Activated naive CD8-positive, alpha-beta T cell treated with anti-CD3 and anti-CD28 coated beads, Interleukin-2, amount 50 U/mL, for 24 hours (primary cell): ENCODE results near the gene LIPC.

Source experiments
- ATAC-seq: fragments of 150-1000 bp; cut with Tn5 transposase; one replicate; pipeline ENCODE4 v1.10.0; 2021
- DNase-seq: peaks from one replicate; pipeline ENCODE4 v3.0.0; 2021
- H3K27ac Mint-ChIP-seq: one replicate; pipeline ENCODE4 v1.8.0; 2021; ENCODE audit warnings: mild to moderate bottlenecking, mixed read lengths
- H3K27me3 Mint-ChIP-seq: one replicate; pipeline ENCODE4 v1.8.0; 2021; ENCODE audit warnings: mixed read lengths
- H3K36me3 Mint-ChIP-seq: one replicate; pipeline ENCODE4 v1.8.0; 2021; ENCODE audit warnings: low read depth, mixed read lengths
- H3K4me1 Mint-ChIP-seq: one replicate; pipeline ENCODE4 v1.8.0; 2021; ENCODE audit warnings: mixed read lengths
- H3K4me3 Mint-ChIP-seq: one replicate; pipeline ENCODE4 v1.8.0; 2021; ENCODE audit warnings: mild to moderate bottlenecking, moderate library complexity, mixed read lengths
- H3K9me3 Mint-ChIP-seq: one replicate; pipeline ENCODE4 v1.8.0; 2021; ENCODE audit warnings: mixed read lengths

LIPC gene

DNA sequence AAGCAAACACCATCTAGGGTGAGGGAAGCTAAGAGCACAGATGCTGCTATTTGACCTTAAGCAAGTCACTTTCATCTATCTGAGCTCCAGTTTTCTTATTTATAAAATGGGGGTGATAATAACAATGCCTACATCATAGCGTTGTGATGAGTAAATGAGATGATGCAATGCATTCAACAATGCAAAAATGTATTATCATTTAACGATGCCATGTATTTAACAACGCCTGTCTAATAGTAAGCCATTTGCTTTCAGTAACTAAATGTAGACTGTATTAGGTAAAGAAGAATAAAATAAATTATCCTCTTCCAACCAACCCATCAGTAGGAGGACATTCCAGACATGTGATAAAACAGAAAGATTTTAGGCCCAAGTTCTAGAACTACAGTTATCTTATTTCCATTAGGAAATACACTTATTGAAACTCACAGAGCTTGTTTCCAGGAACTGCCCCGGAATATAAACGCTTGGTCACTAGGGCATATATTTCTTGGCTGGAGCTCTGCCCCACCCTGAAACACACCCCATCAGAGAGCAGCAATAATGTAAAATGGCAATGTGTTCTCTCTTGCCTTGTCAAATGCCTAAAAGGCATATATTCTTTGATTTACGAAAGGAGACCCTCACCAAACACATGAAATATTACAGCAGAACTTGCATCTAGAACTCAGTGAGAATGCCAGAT, 128.3 kb downstream of the LIPC start:
- Mint-ChIP-seq H3K4me3 (no peak overlapping the region), H3K9me3 (no peaks in the 10 kb centered on the region), H3K27ac (no peak overlapping the region), H3K27me3 (peaks cover 3% of the 10 kb centered on the region), H3K36me3 (no peaks in the 10 kb centered on the region), H3K4me1 (no peaks in the 10 kb centered on the region)
- ATAC-seq = no peak
- no peak for DNase-seq

- H3K9me3 Mint-ChIP-seq = no peaks in the 10 kb centered on the region
- H3K4me3 Mint-ChIP-seq = no peak overlapping the region
- DNase-seq = no peak
- no peak overlapping the region for H3K27ac Mint-ChIP-seq
- H3K36me3 Mint-ChIP-seq = no peaks in the 10 kb centered on the region
- H3K4me1 Mint-ChIP-seq = no peaks in the 10 kb centered on the region
- no peak for ATAC-seq
- peaks cover 3% of the 10 kb centered on the region for H3K27me3 Mint-ChIP-seq
Observed at GRCh38 chr15:58561321-58561720, 129.5 kb downstream of the LIPC start.

DNA sequence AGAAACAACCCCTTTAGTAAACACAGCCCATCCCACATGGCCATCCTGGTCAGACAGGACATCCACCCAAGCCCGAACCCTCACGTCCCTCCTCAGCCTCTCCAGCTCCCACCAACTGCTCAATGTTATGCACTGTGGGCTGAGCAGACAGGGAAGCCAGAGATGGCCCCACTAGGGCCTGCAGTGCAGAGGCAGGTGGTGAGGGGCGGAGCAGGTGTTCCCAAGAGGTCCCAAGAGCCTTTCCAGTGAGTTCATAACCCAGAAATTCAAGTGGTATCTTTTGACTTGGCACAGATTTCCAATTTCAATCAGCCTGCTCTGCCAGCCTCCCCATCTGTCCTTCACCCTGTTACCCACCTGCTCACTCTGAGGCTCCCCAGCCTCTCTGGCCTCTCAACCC, 130.3 kb downstream of the LIPC start:
- Mint-ChIP-seq H3K4me3 (no peak overlapping the region), H3K9me3 (no peaks in the 10 kb centered on the region), H3K36me3 (no peaks in the 10 kb centered on the region), H3K27ac (no peak overlapping the region), H3K27me3 (peaks cover 3% of the 10 kb centered on the region), H3K4me1 (no peaks in the 10 kb centered on the region)
- DNase-seq = no peak
- ATAC-seq = no peak

- Mint-ChIP-seq H3K27ac (no peak overlapping the region), H3K9me3 (peaks cover 6% of the 10 kb centered on the region), H3K4me1 (peaks cover 14% of the 10 kb centered on the region), H3K4me3 (no peak overlapping the region), H3K36me3 (no peaks in the 10 kb centered on the region), H3K27me3 (peaks cover 3% of the 10 kb centered on the region)
- ATAC-seq (no peak), DNase-seq (no peak)
Observed at GRCh38 chr15:58564981-58565380, 133.2 kb downstream of the LIPC start.

- Mint-ChIP-seq H3K27ac (no peak overlapping the region), H3K4me1 (peaks cover 14% of the 10 kb centered on the region), H3K36me3 (no peaks in the 10 kb centered on the region), H3K27me3 (peaks cover 3% of the 10 kb centered on the region), H3K9me3 (peaks cover 9% of the 10 kb centered on the region), H3K4me3 (no peak overlapping the region)
- DNase-seq (no peak), ATAC-seq (no peak)
Observed at GRCh38 chr15:58565619-58566018, 133.8 kb downstream of the LIPC start.

DNA sequence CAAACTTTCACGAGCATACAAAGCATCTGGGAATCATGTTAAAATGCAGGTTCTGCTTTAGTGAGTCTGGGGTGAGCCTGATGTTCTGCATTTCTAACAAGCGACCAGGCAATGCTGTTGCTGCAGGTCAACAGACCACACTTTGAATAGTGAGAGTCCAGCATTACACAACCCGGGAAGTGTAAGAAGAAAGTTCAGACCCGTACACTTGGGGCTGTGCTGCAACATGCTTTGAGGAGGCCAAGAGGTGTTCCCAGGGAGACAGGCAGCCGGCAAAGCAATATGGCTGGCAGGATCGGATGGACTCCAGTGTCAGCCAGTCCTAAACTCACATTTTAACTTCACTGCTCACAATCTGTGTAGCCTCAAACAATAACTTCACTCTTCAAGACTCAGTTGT, 134.2 kb downstream of the LIPC start:
- H3K36me3 Mint-ChIP-seq = no peaks in the 10 kb centered on the region
- peaks cover 14% of the 10 kb centered on the region for H3K4me1 Mint-ChIP-seq
- H3K27ac Mint-ChIP-seq = no peak overlapping the region

DNA sequence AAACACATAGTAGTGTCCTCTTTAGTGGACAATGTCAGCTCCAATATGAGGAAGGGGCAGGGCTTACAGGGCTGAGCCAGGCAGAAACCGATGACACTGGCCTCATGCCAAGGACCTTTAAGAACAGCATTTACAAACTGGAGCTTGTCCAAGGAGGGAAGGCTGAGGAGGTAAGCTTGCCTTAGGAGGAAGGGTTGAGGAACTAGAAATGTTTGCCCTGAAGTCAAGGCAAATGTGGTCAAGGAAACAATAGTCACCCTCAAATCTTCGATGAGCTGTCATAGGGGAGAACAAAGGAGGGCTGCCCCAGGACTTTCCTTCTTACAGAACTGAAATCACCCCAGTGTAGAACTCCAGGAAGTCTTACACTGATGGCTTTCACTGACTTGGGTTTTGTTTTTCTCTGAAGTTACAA, 136.4 kb downstream of the LIPC start:
- Mint-ChIP-seq H3K36me3 (no peaks in the 10 kb centered on the region), H3K4me1 (peaks cover 14% of the 10 kb centered on the region), H3K27ac (no peak overlapping the region), H3K27me3 (no peaks in the 10 kb centered on the region), H3K9me3 (peaks cover 9% of the 10 kb centered on the region), H3K4me3 (no peak overlapping the region)
- peak; percentile 73 for ATAC-seq
- no peak for DNase-seq

More for the DNA sequence above, 134.2 kb downstream of the LIPC start:
- Mint-ChIP-seq H3K4me3 (no peak overlapping the region), H3K9me3 (peaks cover 9% of the 10 kb centered on the region), H3K27me3 (peaks cover 3% of the 10 kb centered on the region)
- ATAC-seq (no peak), DNase-seq (no peak)

DNA sequence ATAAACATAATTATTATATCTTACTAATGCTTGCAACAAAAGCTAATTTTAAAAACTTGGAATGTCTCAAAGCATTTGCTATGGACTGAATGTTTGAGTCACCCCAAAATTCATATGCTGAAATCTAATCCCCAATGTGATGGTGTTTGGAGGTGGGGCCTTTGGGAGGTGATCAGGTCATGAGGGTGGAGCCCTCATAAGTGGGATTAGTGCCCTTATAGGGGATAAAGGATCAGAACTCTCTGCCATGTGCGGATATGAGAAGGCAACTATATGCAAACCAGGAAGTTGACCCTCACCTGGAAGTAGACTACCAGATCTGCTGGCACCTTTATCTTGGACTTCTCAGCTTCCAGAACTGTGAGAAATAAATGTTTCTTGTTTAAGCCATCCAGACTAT, 137.7 kb downstream of the LIPC start:
- DNase-seq (no peak), ATAC-seq (no peak)
- no peaks in the 10 kb centered on the region for H3K36me3 Mint-ChIP-seq
- H3K4me1 Mint-ChIP-seq = peaks cover 14% of the 10 kb centered on the region
- peaks cover 9% of the 10 kb centered on the region for H3K9me3 Mint-ChIP-seq
- no peak overlapping the region for H3K4me3 Mint-ChIP-seq
- H3K27me3 Mint-ChIP-seq = no peaks in the 10 kb centered on the region
- no peak overlapping the region for H3K27ac Mint-ChIP-seq

- ATAC-seq = no peak
- H3K9me3 Mint-ChIP-seq = peaks cover 9% of the 10 kb centered on the region
- no peak overlapping the region for H3K4me3 Mint-ChIP-seq
- DNase-seq = no peak
- no peaks in the 10 kb centered on the region for H3K36me3 Mint-ChIP-seq
- H3K27ac Mint-ChIP-seq = no peak overlapping the region
- peaks cover 19% of the 10 kb centered on the region for H3K4me1 Mint-ChIP-seq
- no peaks in the 10 kb centered on the region for H3K27me3 Mint-ChIP-seq
Observed at GRCh38 chr15:58571491-58571890, 139.7 kb downstream of the LIPC start.

GRCh38 chr15:58572521-58572920, 140.7 kb downstream of the LIPC start:
- Mint-ChIP-seq H3K27ac (no peak overlapping the region), H3K4me1 (peaks cover 19% of the 10 kb centered on the region), H3K4me3 (no peak overlapping the region), H3K27me3 (no peaks in the 10 kb centered on the region), H3K9me3 (peaks cover 9% of the 10 kb centered on the region), H3K36me3 (no peaks in the 10 kb centered on the region)
- DNase-seq = no peak
- no peak for ATAC-seq

DNA sequence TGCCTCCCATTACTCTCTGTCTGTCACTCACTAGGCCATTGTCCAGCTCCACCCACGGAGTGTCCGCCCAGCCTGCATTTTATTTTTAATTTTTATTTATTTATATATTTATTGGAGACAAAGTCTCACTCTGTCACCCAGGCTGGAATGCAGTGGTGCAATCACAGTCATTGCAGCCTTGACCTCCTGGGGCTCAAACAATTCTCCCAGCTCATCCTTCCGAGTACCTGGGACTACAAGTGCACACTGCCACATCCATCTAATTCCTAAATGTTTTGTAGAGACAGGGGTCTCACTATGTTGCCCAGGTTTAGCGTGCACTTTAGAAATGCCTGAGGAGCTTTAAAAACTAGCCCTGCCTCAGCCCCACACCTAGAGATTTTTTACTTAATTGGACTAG, 141.5 kb downstream of the LIPC start:
- Mint-ChIP-seq H3K27ac (no peak overlapping the region), H3K27me3 (no peaks in the 10 kb centered on the region), H3K9me3 (peaks cover 9% of the 10 kb centered on the region), H3K4me3 (no peak overlapping the region), H3K36me3 (no peaks in the 10 kb centered on the region), H3K4me1 (peaks cover 13% of the 10 kb centered on the region)
- ATAC-seq (no peak), DNase-seq (no peak)

DNA sequence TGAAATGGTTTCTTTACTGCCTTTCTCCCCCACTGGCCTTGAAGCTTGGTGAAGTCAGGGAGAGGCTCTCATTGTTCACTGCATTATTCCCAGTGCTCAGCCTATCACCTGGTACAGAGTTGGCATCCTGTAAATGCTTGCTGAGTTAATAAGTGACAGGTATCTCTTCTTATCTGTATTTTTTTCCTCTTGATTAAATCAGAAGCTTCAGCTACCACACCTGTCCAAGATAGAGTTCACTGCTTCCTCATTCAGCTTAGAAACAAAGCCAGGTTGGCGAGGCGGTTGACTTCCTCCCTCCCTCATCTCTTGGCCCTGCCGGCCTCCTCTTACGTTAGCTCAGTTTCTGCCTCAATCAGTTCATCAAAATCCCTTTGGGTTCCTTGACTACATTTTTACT, 142.8 kb downstream of the LIPC start:
- Mint-ChIP-seq H3K4me3 (no peak overlapping the region), H3K4me1 (peaks cover 5% of the 10 kb centered on the region), H3K27ac (no peak overlapping the region), H3K36me3 (no peaks in the 10 kb centered on the region), H3K9me3 (peaks cover 6% of the 10 kb centered on the region), H3K27me3 (no peaks in the 10 kb centered on the region)
- ATAC-seq (no peak), DNase-seq (no peak)

GRCh38 chr15:58575045-58575786, 143.4 kb downstream of the LIPC start:
- H3K9me3 Mint-ChIP-seq = peaks cover under 1% of the 10 kb centered on the region
- ATAC-seq = no peak
- H3K36me3 Mint-ChIP-seq = no peaks in the 10 kb centered on the region
- H3K27ac Mint-ChIP-seq = no peak overlapping the region
- no peak overlapping the region for H3K4me3 Mint-ChIP-seq
- DNase-seq = no peak
- peaks cover 5% of the 10 kb centered on the region for H3K4me1 Mint-ChIP-seq
- H3K27me3 Mint-ChIP-seq = no peaks in the 10 kb centered on the region

- Mint-ChIP-seq H3K9me3 (no peaks in the 10 kb centered on the region), H3K27ac (no peak overlapping the region), H3K36me3 (no peaks in the 10 kb centered on the region), H3K4me3 (no peak overlapping the region), H3K4me1 (peaks cover 5% of the 10 kb centered on the region), H3K27me3 (no peaks in the 10 kb centered on the region)
- ATAC-seq (no peak), DNase-seq (no peak)
Observed at GRCh38 chr15:58576657-58577056, 144.9 kb downstream of the LIPC start.

DNA sequence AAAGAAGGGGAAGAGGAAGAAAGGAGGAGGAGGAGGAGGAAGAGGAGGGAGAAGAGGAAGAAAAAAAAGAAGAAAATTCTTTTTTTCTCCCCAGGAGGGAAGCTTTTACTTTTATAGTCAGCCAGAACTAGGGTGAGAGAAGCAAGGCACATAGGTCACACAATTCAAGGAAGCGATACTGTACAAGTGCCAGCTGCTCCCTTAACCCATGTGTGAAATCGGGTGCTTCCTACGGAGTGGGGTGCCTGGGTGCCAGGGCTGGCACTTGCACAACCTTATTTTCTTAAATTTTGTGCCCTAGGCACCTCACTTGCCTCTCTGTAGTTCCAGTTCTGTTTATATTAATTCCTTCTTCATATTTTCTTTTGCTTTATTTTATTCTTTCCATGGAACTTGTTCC, 150.4 kb downstream of the LIPC start:
- Mint-ChIP-seq H3K27ac (no peak overlapping the region), H3K27me3 (peaks cover 5% of the 10 kb centered on the region), H3K9me3 (peaks cover 17% of the 10 kb centered on the region), H3K36me3 (no peaks in the 10 kb centered on the region), H3K4me3 (no peak overlapping the region), H3K4me1 (peaks cover 10% of the 10 kb centered on the region)
- ATAC-seq (no peak), DNase-seq (no peak)
